Measurements from ENCODE around the gene MYO1D. TPM values are rescaled to one million over a fixed set of nuclear protein-coding genes. Genes with fewer than 3 reads are reported as not detected.

Gene MYO1D
- total and polyA plus RNA-seq, 5 donors = 5.8 to 17.0 (median 10.4) TPM

GRCh38 chr17:32777922-32778321, 99.0 kb downstream of the MYO1D start:
- no peaks in the 10 kb centered on the region for H3K4me1 ChIP-seq (ENCODE audit: control insufficient read depth, insufficient read depth, low read length)
- H3K4me3 ChIP-seq (ENCODE audit: low read length) = no peak overlapping the region
- no peaks in the 10 kb centered on the region for H3K9me3 ChIP-seq (ENCODE audit: control insufficient read depth, low read length)
- DNase-seq (no peak), ATAC-seq (no peak)
- intact Hi-C loops (cut with DNase I) = no loop called here
- H3K27ac ChIP-seq (ENCODE audit: low read length) = no peak overlapping the region
- H3K27me3 ChIP-seq (ENCODE audit: control insufficient read depth, insufficient read depth) = no peaks in the 10 kb centered on the region

GRCh38 chr17:32777436-32777835, 99.5 kb downstream of the MYO1D start:
- Histone ChIP-seq H3K4me1 (ENCODE audit: control insufficient read depth, insufficient read depth, low read length) (no peaks in the 10 kb centered on the region), H3K4me3 (ENCODE audit: low read length) (no peak overlapping the region), H3K27me3 (ENCODE audit: control insufficient read depth, insufficient read depth) (no peaks in the 10 kb centered on the region), H3K9me3 (ENCODE audit: control insufficient read depth, low read length) (no peaks in the 10 kb centered on the region), H3K27ac (ENCODE audit: low read length) (no peak overlapping the region)
- no peak for ATAC-seq
- 95% methylated on average over 14 of the region's 14 CpGs for WGBS
- intact Hi-C loops (cut with DNase I) = no loop called here
- peak in 1 of 3 donors; percentile 22 for DNase-seq

GRCh38 chr17:32774695-32775084, 102.2 kb downstream of the MYO1D start:
- WGBS = 75% methylated on average over 2 of the region's 2 CpGs
- intact Hi-C loops (cut with DNase I) = no loop called here
- no peak for ATAC-seq

GRCh38 chr17:32773856-32774694, 102.8 kb downstream of the MYO1D start:
- intact Hi-C loops (cut with DNase I) = no loop called here
- WGBS = 80% methylated on average over 6 of the region's 6 CpGs
- ATAC-seq = no peak

More at GRCh38 chr17:32774695-32775084, 102.2 kb downstream of the MYO1D start:
- no peaks in the 10 kb centered on the region for H3K9me3 ChIP-seq (ENCODE audit: control insufficient read depth, low read length)
- DNase-seq = no peak
- no peaks in the 10 kb centered on the region for H3K4me1 ChIP-seq (ENCODE audit: control insufficient read depth, insufficient read depth, low read length)
- H3K27ac ChIP-seq (ENCODE audit: low read length) = no peak overlapping the region
- no peaks in the 10 kb centered on the region for H3K27me3 ChIP-seq (ENCODE audit: control insufficient read depth, insufficient read depth)
- H3K4me3 ChIP-seq (ENCODE audit: low read length) = no peak overlapping the region

GRCh38 chr17:32772453-32773025, 104.4 kb downstream of the MYO1D start:
- 90% methylated on average over 9 of the region's 9 CpGs for WGBS
- Histone ChIP-seq H3K27ac (ENCODE audit: low read length) (no peak overlapping the region), H3K4me3 (ENCODE audit: low read length) (no peak overlapping the region), H3K4me1 (ENCODE audit: control insufficient read depth, insufficient read depth, low read length) (no peaks in the 10 kb centered on the region), H3K9me3 (ENCODE audit: control insufficient read depth, low read length) (no peaks in the 10 kb centered on the region), H3K27me3 (ENCODE audit: control insufficient read depth, insufficient read depth) (no peaks in the 10 kb centered on the region)
- intact Hi-C loops (cut with DNase I) = no loop called here
- DNase-seq (no peak), ATAC-seq (no peak)

More at GRCh38 chr17:32773856-32774694, 102.8 kb downstream of the MYO1D start:
- no peak for DNase-seq
- H3K4me3 ChIP-seq (ENCODE audit: low read length) = no peak overlapping the region
- H3K27me3 ChIP-seq (ENCODE audit: control insufficient read depth, insufficient read depth) = no peaks in the 10 kb centered on the region
- H3K4me1 ChIP-seq (ENCODE audit: control insufficient read depth, insufficient read depth, low read length) = no peaks in the 10 kb centered on the region
- H3K27ac ChIP-seq (ENCODE audit: low read length) = no peak overlapping the region
- H3K9me3 ChIP-seq (ENCODE audit: control insufficient read depth, low read length) = no peaks in the 10 kb centered on the region

GRCh38 chr17:32771396-32771795, 105.5 kb downstream of the MYO1D start:
- no peak for DNase-seq
- ATAC-seq = no peak
- Histone ChIP-seq H3K27me3 (ENCODE audit: control insufficient read depth, insufficient read depth) (no peaks in the 10 kb centered on the region), H3K4me1 (ENCODE audit: control insufficient read depth, insufficient read depth, low read length) (no peaks in the 10 kb centered on the region), H3K27ac (ENCODE audit: low read length) (no peak overlapping the region), H3K9me3 (ENCODE audit: control insufficient read depth, low read length) (no peaks in the 10 kb centered on the region), H3K4me3 (ENCODE audit: low read length) (no peak overlapping the region)
- intact Hi-C loops (cut with DNase I) = no loop called here
- 75% methylated on average over 2 of the region's 2 CpGs for WGBS

GRCh38 chr17:32769846-32770245, 107.1 kb downstream of the MYO1D start:
- Histone ChIP-seq H3K4me1 (ENCODE audit: control insufficient read depth, insufficient read depth, low read length) (no peaks in the 10 kb centered on the region), H3K4me3 (ENCODE audit: low read length) (no peak overlapping the region), H3K27ac (ENCODE audit: low read length) (no peak overlapping the region), H3K27me3 (ENCODE audit: control insufficient read depth, insufficient read depth) (no peaks in the 10 kb centered on the region), H3K9me3 (ENCODE audit: control insufficient read depth, low read length) (no peaks in the 10 kb centered on the region)
- no peak for ATAC-seq
- no peak for DNase-seq
- intact Hi-C loops (cut with DNase I) = no loop called here
- 69% methylated on average over 3 of the region's 3 CpGs for WGBS

- Histone ChIP-seq H3K4me3 (ENCODE audit: low read length) (no peak overlapping the region), H3K27me3 (ENCODE audit: control insufficient read depth, insufficient read depth) (no peaks in the 10 kb centered on the region), H3K27ac (ENCODE audit: low read length) (no peak overlapping the region), H3K9me3 (ENCODE audit: control insufficient read depth, low read length) (no peaks in the 10 kb centered on the region), H3K4me1 (ENCODE audit: control insufficient read depth, insufficient read depth, low read length) (no peaks in the 10 kb centered on the region)
- no peak for DNase-seq
- WGBS = 68% methylated on average over 5 of the region's 5 CpGs
- ATAC-seq = no peak
- intact Hi-C loops (cut with DNase I) = no loop called here
Observed at GRCh38 chr17:32763855-32764439, 113.0 kb downstream of the MYO1D start.

- ATAC-seq (no peak), DNase-seq (no peak)
- Histone ChIP-seq H3K9me3 (ENCODE audit: control insufficient read depth, low read length) (no peaks in the 10 kb centered on the region), H3K27me3 (ENCODE audit: control insufficient read depth, insufficient read depth) (no peaks in the 10 kb centered on the region), H3K4me1 (ENCODE audit: control insufficient read depth, insufficient read depth, low read length) (no peaks in the 10 kb centered on the region), H3K4me3 (ENCODE audit: low read length) (no peak overlapping the region), H3K27ac (ENCODE audit: low read length) (no peak overlapping the region)
- intact Hi-C loops (cut with DNase I) = loop anchor here in 2 of 4 donors (10.0 kb wide), 2 partner anchors 275 to 295 kb away; partner anchors contain the start of gene CDK5R1 (in 1 of the 2)
Observed at GRCh38 chr17:32759476-32759875, 117.4 kb downstream of the MYO1D start.

- WGBS = 73% methylated on average over 1 of the region's 1 CpG
- intact Hi-C loops (cut with DNase I) = loop anchor here in 2 of 4 donors (10.0 kb wide), 2 partner anchors 273 to 293 kb away; partner anchors contain the start of gene CDK5R1 (in 1 of the 2)
- no peaks in the 10 kb centered on the region for H3K4me1 ChIP-seq (ENCODE audit: control insufficient read depth, insufficient read depth, low read length)
- ATAC-seq (no peak), DNase-seq (no peak)
- H3K9me3 ChIP-seq (ENCODE audit: control insufficient read depth, low read length) = no peaks in the 10 kb centered on the region
- no peak overlapping the region for H3K27ac ChIP-seq (ENCODE audit: low read length)
- no peak overlapping the region for H3K4me3 ChIP-seq (ENCODE audit: low read length)
- H3K27me3 ChIP-seq (ENCODE audit: control insufficient read depth, insufficient read depth) = no peaks in the 10 kb centered on the region
Observed at GRCh38 chr17:32757963-32758362, 119.0 kb downstream of the MYO1D start.

- no peak for DNase-seq
- no peak overlapping the region for H3K4me3 ChIP-seq (ENCODE audit: low read length)
- no peaks in the 10 kb centered on the region for H3K27me3 ChIP-seq (ENCODE audit: control insufficient read depth, insufficient read depth)
- intact Hi-C loops (cut with DNase I) = loop anchor here in 2 of 4 donors (10.0 kb wide), 2 partner anchors 272 to 292 kb away; partner anchors contain the start of gene CDK5R1 (in 1 of the 2)
- H3K27ac ChIP-seq (ENCODE audit: low read length) = no peak overlapping the region
- H3K4me1 ChIP-seq (ENCODE audit: control insufficient read depth, insufficient read depth, low read length) = no peaks in the 10 kb centered on the region
- 96% methylated on average over 1 of the region's 1 CpG for WGBS
- ATAC-seq = no peak
- H3K9me3 ChIP-seq (ENCODE audit: control insufficient read depth, low read length) = no peaks in the 10 kb centered on the region
Observed at GRCh38 chr17:32756696-32757095, 120.2 kb downstream of the MYO1D start.

All from right cardiac atrium (tissue), 5 donors.